ENCODE results near the gene DNAL1. TPM values are rescaled to one million over a fixed set of nuclear protein-coding genes. Genes with fewer than 3 reads are reported as not detected.

The DNAL1 gene
- polyA plus RNA-seq, 1 donor (not counting 4 experiments of a cell fraction or from before 2014, with no cell fraction given) = 8.4 TPM

GRCh38 chr14:73695997-73696396, 51.2 kb downstream of the DNAL1 start:
- no peaks in the 10 kb centered on the region for H3K79me2 ChIP-seq (ENCODE audit: control insufficient read depth, insufficient read depth, low read length)
- H4K20me1 ChIP-seq (ENCODE audit: control insufficient read depth, extremely low read depth, insufficient read depth, low read length) = no peaks in the 10 kb centered on the region
- DNase-seq (ENCODE audit: low read depth, low spot score) (no peak), FAIRE-seq (no peak)
- no peaks in the 10 kb centered on the region for H3K27me3 ChIP-seq (ENCODE audit: control insufficient read depth, extremely low read depth, insufficient read depth, low read length)
- H3K9me1 ChIP-seq (ENCODE audit: control insufficient read depth, extremely low read depth, insufficient read depth, low read length) = no peaks in the 10 kb centered on the region
- H3K9ac ChIP-seq (ENCODE audit: control insufficient read depth, extremely low read depth, insufficient read depth, low read length) = no peak overlapping the region
- H3K36me3 ChIP-seq (ENCODE audit: control insufficient read depth in 2 of 2, extremely low read depth in 1 of 2, insufficient read depth in 2 of 2, low read length in 2 of 2) = no peaks in the 10 kb centered on the region
- TF ChIP-seq CTCF (optimal IDR thresholded peaks at IDR 0.05 in 1 of 3, IDR thresholded peaks at IDR 0.05 in 1 of 3, conservative IDR thresholded peaks at IDR 0.05 in 1 of 3; ENCODE audit: extremely low read depth in 1 of 3, insufficient read depth in 2 of 3, low read length in 3 of 3) (no peak), EZH2 (IDR thresholded peaks at IDR 0.05; ENCODE audit: low read length) (no peak)
- H3K9me3 ChIP-seq (ENCODE audit: control insufficient read depth, low read depth, low read length) = no peaks in the 10 kb centered on the region
- dilution Hi-C loops (cut with MboI; ENCODE audit: extremely low pct_ligation_motif_present, low sequenced_read_pairs) = no loop called here
- H3K4me3 ChIP-seq (ENCODE audit: control insufficient read depth in 2 of 3, extremely low read depth in 1 of 3, insufficient read depth in 2 of 3, low read depth in 1 of 3, low read length in 3 of 3) = no peak overlapping the region
- H3K27ac ChIP-seq (ENCODE audit: control insufficient read depth, insufficient read depth, low read length) = no peak overlapping the region
- peaks cover 10% of the 10 kb centered on the region for H3K4me1 ChIP-seq (ENCODE audit: control insufficient read depth, extremely low read depth, insufficient read depth, low read length)
- no peak overlapping the region for H3K4me2 ChIP-seq (ENCODE audit: control insufficient read depth, extremely low read depth, insufficient read depth, low read depth, low read length)
- H2AFZ ChIP-seq (ENCODE audit: control insufficient read depth, low read length) = no peak overlapping the region

GRCh38 chr14:73696466-73697400, 51.9 kb downstream of the DNAL1 start:
- peak overlapping the region; percentile 25 for H3K4me2 ChIP-seq (ENCODE audit: control insufficient read depth, extremely low read depth, insufficient read depth, low read depth, low read length)
- DNase-seq (ENCODE audit: low read depth, low spot score) (no peak), FAIRE-seq (no peak)
- H3K27me3 ChIP-seq (ENCODE audit: control insufficient read depth, extremely low read depth, insufficient read depth, low read length) = no peaks in the 10 kb centered on the region
- no peak overlapping the region for H3K4me3 ChIP-seq (ENCODE audit: control insufficient read depth in 2 of 3, extremely low read depth in 1 of 3, insufficient read depth in 2 of 3, low read depth in 1 of 3, low read length in 3 of 3)
- H3K4me1 ChIP-seq (ENCODE audit: control insufficient read depth, extremely low read depth, insufficient read depth, low read length) = peaks cover 10% of the 10 kb centered on the region
- no peaks in the 10 kb centered on the region for H4K20me1 ChIP-seq (ENCODE audit: control insufficient read depth, extremely low read depth, insufficient read depth, low read length)
- no peaks in the 10 kb centered on the region for H3K79me2 ChIP-seq (ENCODE audit: control insufficient read depth, insufficient read depth, low read length)
- no peak overlapping the region for H3K9ac ChIP-seq (ENCODE audit: control insufficient read depth, extremely low read depth, insufficient read depth, low read length)
- H3K36me3 ChIP-seq (ENCODE audit: control insufficient read depth in 2 of 2, extremely low read depth in 1 of 2, insufficient read depth in 2 of 2, low read length in 2 of 2) = no peaks in the 10 kb centered on the region
- H3K9me3 ChIP-seq (ENCODE audit: control insufficient read depth, low read depth, low read length) = no peaks in the 10 kb centered on the region
- H3K9me1 ChIP-seq (ENCODE audit: control insufficient read depth, extremely low read depth, insufficient read depth, low read length) = no peaks in the 10 kb centered on the region
- dilution Hi-C loops (cut with MboI; ENCODE audit: extremely low pct_ligation_motif_present, low sequenced_read_pairs) = no loop called here
- H3K27ac ChIP-seq (ENCODE audit: control insufficient read depth, insufficient read depth, low read length) = no peak overlapping the region
- H2AFZ ChIP-seq (ENCODE audit: control insufficient read depth, low read length) = no peak overlapping the region
- no peak for TF ChIP-seq EZH2 (IDR thresholded peaks at IDR 0.05; ENCODE audit: low read length)
- no peak for TF ChIP-seq CTCF (optimal IDR thresholded peaks at IDR 0.05 in 1 of 3, IDR thresholded peaks at IDR 0.05 in 1 of 3, conservative IDR thresholded peaks at IDR 0.05 in 1 of 3; ENCODE audit: extremely low read depth in 1 of 3, insufficient read depth in 2 of 3, low read length in 3 of 3)

Data from keratinocyte (primary cell).